Large intestine (tissue), 3 donors: ENCODE data around the gene MARS2. TPM values are rescaled to one million over a fixed set of nuclear protein-coding genes. Genes with fewer than 3 reads are reported as not detected.
A peak's percentile ranks its signal among the peaks of the same experiment; 100 is the strongest.
"Not testable (repeated sequence)": the region's sequence is repeated elsewhere in the genome, so short reads cannot be mapped to it uniquely, and the experiment has no call there.

Experiments used
- DNase-seq, 2 donors: peaks; one replicate each; pipeline versions ENCODE4 v3.0.0 to v3.0.0-alpha.2; 2013
- H3K27ac ChIP-seq: one replicate; pipeline ENCODE4 v1.5.1; 2013; ENCODE audit warnings: low read length
- H3K27me3 ChIP-seq: 2 replicates; pipeline ENCODE4 v1.6.1; 2013; ENCODE audit warnings: low read length; ENCODE audit not compliant: control insufficient read depth, insufficient read depth
- H3K36me3 ChIP-seq: 2 replicates; pipeline ENCODE4 v1.6.1; 2013; ENCODE audit warnings: low read length; ENCODE audit not compliant: control insufficient read depth, insufficient read depth
- H3K4me1 ChIP-seq: one replicate; pipeline ENCODE4 v1.6.1; 2013; ENCODE audit warnings: low read length; ENCODE audit not compliant: control insufficient read depth, insufficient read depth
- H3K4me3 ChIP-seq: one replicate; pipeline ENCODE4 v1.5.1; 2013; ENCODE audit warnings: low read length
- H3K9me3 ChIP-seq: one replicate; pipeline ENCODE4 v1.6.1; 2013; ENCODE audit warnings: mild to moderate bottlenecking, low read depth, low read length, moderate library complexity; ENCODE audit not compliant: control insufficient read depth
- WGBS: methylation state at CpG from one replicate; pipeline ENCODE4 v1.1.5; 2013; ENCODE audit warnings: low lambda C conversion rate; ENCODE audit not compliant: insufficient coverage; 5-methylcytosine and 5-hydroxymethylcytosine counted together
- polyA plus RNA-seq: library from polyadenylated mRNA; unstranded; fragments of 120-200 nt; gene quantifications from one replicate; pipeline ENCODE4 v1.2.1, GENCODE V29; 2013

The MARS2 gene
- polyA plus RNA-seq, 1 donor: 8.9 TPM

DNA sequence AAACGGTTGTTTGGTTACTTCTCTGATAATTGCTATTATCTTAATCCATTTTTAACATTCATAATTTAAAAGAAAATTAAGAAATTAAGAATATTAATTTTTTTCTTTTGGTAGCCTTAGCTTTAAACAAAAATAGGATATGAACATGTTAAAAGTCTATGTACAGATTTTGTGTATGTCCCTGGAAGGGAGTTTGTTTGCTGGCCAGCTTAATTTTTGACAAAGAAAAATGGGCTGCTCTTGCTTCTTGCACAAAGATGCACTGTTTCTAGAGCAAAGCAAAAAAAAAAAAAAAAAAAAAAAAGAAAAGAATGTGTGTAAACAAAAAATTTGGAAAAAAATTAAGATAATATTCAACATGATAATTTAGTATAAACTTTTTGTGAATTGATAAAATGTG is 31.1 kb upstream of the MARS2 start:
- Histone ChIP-seq H3K27ac (no peak overlapping the region), H3K36me3 (no peaks in the 10 kb centered on the region), H3K4me3 (no peak overlapping the region), H3K4me1 (no peaks in the 10 kb centered on the region), H3K9me3 (peaks cover 2% of the 10 kb centered on the region), H3K27me3 (peaks cover 3% of the 10 kb centered on the region)
- 78% methylated on average over 1 of the region's 1 CpG for WGBS
- no peak for DNase-seq

DNA sequence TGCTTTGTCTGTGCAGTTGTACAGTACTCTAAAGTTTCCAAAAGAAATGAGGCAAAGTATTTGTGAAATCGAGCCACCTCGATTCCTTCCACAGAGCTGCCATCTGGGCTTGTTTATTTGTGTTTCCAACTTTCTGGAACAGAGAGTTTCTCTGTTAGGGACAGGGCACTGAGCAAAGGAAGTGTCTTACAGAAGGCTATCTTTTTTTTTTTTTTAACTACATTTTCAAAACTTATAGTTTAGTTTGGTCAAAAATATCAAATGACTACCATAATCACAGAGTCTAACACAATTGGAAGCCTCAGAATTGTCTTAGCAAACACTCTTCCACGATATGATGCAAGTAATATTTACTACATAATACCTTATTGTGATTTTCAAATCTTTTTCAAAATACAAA is 30.6 kb upstream of the MARS2 start:
- H3K36me3 ChIP-seq: no peaks in the 10 kb centered on the region
- no peak overlapping the region for H3K27ac ChIP-seq
- no CpG with 5 or more reads among the region's 3 CpGs for WGBS
- peaks cover 2% of the 10 kb centered on the region for H3K9me3 ChIP-seq
- H3K27me3 ChIP-seq: peaks cover 3% of the 10 kb centered on the region
- H3K4me1 ChIP-seq: no peaks in the 10 kb centered on the region
- H3K4me3 ChIP-seq: peak overlapping the region; percentile 29
- no peak for DNase-seq

DNA sequence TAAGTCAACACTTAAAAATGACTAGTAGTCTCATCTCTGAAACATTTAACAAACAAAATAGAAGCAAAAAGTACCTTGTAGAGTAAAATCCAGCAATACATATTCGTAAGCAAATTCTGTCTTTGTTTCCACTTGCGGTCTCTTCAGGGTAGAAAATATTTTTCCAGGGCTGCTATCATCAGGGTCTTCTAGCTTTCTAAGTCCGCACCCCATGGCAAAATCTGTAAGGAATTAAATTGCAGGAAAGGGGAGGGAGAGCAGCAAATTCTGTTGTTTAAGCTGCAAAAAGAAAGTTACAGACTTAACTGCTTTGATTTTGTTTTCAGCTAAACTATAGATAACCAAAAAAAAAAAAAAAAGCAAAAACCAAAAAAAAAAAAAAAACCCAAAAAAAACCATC is 29.9 kb upstream of the MARS2 start, which contains the start of gene RFTN2:
Gene RFTN2, minus strand, starts transcription at position 342 of the 400 bp plus-strand sequence. Its CDS starts 129 bp downstream, at position 213.
- Histone ChIP-seq H3K9me3 (peaks cover 2% of the 10 kb centered on the region), H3K27ac (peak within 1 kb of the TSS; percentile 47), H3K36me3 (no peaks in the 10 kb centered on the region), H3K4me1 (no peaks in the 10 kb centered on the region), H3K27me3 (peaks cover 3% of the 10 kb centered on the region), H3K4me3 (peak within 1 kb of the TSS; percentile 29)
- 50% methylated on average over 1 of the region's 3 CpGs for WGBS
- no peak for DNase-seq

DNA sequence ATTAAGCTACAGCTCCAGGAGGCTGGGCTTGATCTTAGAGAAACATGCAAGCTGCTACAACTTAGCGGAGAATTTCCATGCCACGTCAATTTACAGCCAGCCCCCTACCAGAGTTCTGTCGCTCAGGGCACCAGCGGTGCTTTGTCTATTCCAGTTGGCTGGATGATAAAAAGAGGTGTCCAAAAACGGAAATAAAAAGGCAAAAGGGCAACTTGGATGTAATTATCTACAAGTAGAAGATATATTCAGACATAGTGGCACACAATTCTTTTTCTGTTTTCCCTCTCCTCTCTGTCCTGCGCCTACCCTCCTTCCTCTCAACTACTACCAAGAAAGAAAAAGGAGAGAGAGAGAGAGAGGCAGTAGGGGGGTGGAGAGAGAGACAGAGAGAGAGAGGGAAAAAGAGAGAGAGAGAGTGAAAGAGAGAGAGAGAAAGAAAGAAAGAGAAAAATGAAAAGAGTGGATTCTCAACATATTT is 29.4 kb upstream of the MARS2 start:
- Histone ChIP-seq H3K4me1 (no peaks in the 10 kb centered on the region), H3K4me3 (peak overlapping the region; percentile 29), H3K36me3 (no peaks in the 10 kb centered on the region), H3K9me3 (peaks cover 2% of the 10 kb centered on the region), H3K27ac (peak overlapping the region; percentile 47), H3K27me3 (peaks cover 3% of the 10 kb centered on the region)
- no CpG with 5 or more reads among the region's 6 CpGs for WGBS
- peak; percentile 9 to 26 for DNase-seq

DNA sequence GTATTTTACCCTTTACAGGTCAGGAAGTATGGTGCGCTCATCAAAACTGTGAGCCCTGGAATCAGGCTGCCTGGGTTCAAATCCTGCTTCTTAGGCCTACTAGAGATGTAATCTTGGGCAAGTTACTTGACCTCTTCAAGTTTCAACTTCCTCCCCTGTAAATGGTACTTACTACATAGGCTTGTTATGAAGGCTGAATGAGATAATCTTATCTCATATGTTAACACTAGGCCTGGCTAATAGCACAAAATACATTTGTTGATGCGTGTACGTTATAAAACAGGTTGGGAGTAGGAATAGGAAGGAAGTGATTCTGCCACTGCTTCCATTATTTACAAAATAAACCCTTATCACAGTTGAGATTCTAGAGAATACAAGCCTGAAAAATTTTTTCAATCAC is 28.1 kb upstream of the MARS2 start:
- peaks cover 3% of the 10 kb centered on the region for H3K27me3 ChIP-seq
- no peaks in the 10 kb centered on the region for H3K36me3 ChIP-seq
- H3K4me3 ChIP-seq: no peak overlapping the region
- no peak for DNase-seq
- H3K4me1 ChIP-seq: no peaks in the 10 kb centered on the region
- H3K9me3 ChIP-seq: peaks cover 2% of the 10 kb centered on the region
- no peak overlapping the region for H3K27ac ChIP-seq
- WGBS: 33% methylated on average over 2 of the region's 3 CpGs

DNA sequence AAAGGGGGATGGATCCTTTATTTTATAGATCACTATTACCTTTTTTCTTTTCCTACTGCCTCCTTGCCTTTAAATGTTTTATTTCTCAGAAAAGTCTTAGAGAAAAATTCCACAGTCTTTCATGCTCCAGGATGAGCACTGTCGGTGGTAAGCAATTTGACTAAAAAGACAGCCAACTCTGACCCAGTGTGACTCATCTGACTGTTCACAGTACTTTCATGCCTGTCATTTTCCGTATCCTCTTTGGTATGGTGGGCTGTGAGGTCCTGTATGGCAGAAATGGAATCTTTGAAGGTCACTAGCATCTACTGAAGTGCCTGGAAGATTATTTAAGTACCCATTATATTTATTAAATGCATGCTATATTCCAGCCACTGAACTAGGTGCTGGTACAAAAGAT is 27.7 kb upstream of the MARS2 start:
- no peak overlapping the region for H3K4me3 ChIP-seq
- WGBS: no CpG with 5 or more reads among the region's 2 CpGs

DNA sequence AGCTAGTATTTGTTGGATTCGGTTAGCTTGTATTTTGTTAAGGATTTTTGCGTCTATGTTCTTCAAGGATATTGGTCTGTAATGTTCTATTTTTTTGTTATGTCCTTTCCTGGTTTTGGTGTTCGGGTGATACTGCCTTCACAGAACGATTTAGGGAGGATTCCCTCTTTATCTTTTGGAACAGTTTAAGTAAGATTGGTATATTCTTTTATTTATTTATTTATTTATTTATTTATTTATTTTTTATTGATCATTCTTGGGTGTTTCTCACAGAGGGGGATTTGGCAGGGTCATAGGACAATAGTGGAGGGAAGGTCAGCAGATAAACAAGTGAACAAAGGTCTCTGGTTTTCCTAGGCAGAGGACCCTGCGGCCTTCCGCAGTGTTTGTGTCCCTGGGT is 10.0 kb upstream of the MARS2 start:
- not testable (repeated sequence) for H3K27ac ChIP-seq, H3K9me3 ChIP-seq, DNase-seq, H3K27me3 ChIP-seq, H3K36me3 ChIP-seq, H3K4me3 ChIP-seq, H3K4me1 ChIP-seq
- 100% methylated on average over 3 of the region's 6 CpGs for WGBS

More for the DNA sequence above, 27.7 kb upstream of the MARS2 start:
- Histone ChIP-seq H3K4me1 (no peaks in the 10 kb centered on the region), H3K36me3 (no peaks in the 10 kb centered on the region), H3K27ac (no peak overlapping the region), H3K9me3 (peaks cover 2% of the 10 kb centered on the region), H3K27me3 (peaks cover 3% of the 10 kb centered on the region)
- no peak for DNase-seq

DNA sequence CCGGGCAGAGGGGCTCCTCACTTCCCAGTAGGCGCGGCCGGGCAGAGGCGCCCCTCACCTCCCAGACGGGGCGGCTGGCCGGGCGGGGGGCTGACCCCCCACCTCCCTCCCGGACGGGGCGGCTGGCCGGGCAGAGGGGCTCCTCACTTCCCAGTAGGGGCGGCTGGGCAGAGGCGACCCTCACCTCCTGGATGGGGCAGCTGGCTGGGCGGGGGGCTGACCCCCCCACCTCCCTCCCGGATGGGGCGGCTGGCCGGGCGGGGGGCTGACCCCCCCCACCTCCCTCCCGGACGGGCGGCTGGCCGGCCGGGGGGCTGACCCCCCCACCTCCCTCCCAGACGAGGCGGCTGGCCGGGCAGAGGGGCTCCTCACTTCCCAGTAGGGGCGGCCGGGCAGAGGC is 9.2 kb upstream of the MARS2 start:
- not testable (repeated sequence) for H3K4me1 ChIP-seq

DNA sequence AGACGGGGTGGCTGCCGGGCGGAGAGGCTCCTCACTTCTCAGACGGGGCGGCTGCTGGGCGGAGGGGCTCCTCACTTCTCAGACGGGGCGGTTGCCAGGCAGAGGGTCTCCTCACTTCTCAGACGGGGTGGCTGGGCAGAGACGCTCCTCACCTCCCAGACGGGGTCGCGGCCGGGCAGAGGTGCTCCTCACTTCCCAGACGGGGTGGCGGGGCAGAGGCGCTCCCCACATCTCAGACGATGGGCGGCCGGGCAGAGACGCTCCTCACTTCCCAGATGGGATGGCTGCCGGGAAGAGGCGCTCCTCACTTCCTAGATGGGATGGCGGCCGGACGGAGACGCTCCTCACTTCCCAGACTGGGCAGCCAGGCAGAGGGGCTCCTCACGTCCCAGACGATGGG is 8.6 kb upstream of the MARS2 start:
- H3K27me3 ChIP-seq, H3K9me3 ChIP-seq, H3K27ac ChIP-seq, DNase-seq, H3K36me3 ChIP-seq, H3K4me1 ChIP-seq, H3K4me3 ChIP-seq: not testable (repeated sequence)
- no CpG with 5 or more reads among the region's 29 CpGs for WGBS

More for the DNA sequence above, 9.2 kb upstream of the MARS2 start:
- H3K9me3 ChIP-seq, H3K27me3 ChIP-seq, H3K4me3 ChIP-seq, H3K27ac ChIP-seq, DNase-seq, H3K36me3 ChIP-seq: not testable (repeated sequence)
- no CpG with 5 or more reads among the region's 30 CpGs for WGBS

DNA sequence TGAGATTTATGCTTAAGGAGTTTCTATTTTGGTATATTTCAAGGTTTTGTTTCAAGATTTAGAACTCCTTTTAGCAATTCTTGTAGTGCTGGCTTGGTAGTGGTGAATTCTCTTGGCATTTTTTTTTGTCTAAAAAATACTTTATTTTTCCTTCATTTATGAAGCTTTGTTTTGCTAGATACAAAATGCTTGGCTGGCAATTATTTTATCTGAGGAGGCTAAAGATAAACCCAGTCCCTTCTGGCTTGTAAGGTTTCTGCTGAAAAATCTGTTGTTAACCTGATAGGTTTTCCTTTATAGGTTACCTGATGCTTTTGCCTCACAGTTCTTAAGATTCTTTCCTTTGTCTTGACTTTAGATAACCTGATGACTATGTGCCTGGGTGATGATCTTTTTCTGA is 5.4 kb upstream of the MARS2 start:
- H3K27me3 ChIP-seq, H3K4me1 ChIP-seq, H3K36me3 ChIP-seq, H3K4me3 ChIP-seq, DNase-seq, H3K9me3 ChIP-seq, H3K27ac ChIP-seq: not testable (repeated sequence)

DNA sequence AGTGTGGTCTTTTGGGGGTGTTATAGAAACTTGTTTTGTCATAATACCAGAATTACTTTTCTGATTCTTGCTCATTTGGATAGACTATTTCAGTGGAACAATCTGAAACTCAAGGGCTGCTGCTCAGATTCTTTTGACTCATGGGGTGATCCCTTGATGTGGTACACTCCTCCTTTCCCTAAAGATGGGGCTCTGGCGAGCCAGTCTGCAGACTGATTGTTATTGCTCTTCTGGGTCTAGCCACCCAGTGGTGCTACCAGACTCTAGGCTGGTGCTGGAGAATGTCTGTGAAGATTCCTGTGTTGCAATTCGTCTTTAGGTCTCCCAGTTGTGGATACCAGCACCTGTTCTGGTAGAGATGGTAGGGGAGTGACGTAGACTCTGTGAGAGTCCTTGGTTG is 4.2 kb upstream of the MARS2 start:
- Histone ChIP-seq H3K27ac (no peak overlapping the region), H3K4me3 (no peak overlapping the region), H3K9me3 (no peaks in the 10 kb centered on the region), H3K4me1 (no peaks in the 10 kb centered on the region), H3K36me3 (no peaks in the 10 kb centered on the region), H3K27me3 (no peaks in the 10 kb centered on the region)
- WGBS: no CpG with 5 or more reads among the region's 3 CpGs
- no peak for DNase-seq
